SK-N-SH (cell line): Measurements from ENCODE around the gene HCN4. TPM values are rescaled to one million over a fixed set of nuclear protein-coding genes. Genes with fewer than 3 reads are reported as not detected.

Source experiments
- CTCF ChIA-PET: fragments of 300-600, 350-600 bp; formaldehyde crosslinking; extraction: SDS; loops from one replicate; lab custom pipeline; 2021; lab: Yijun Ruan, JAX
- POLR2A ChIA-PET: fragments of 350-600 bp; sonication (Branson Sonifier 250); formaldehyde crosslinking; extraction: SDS; loops from one replicate; lab custom pipeline; 2020; ENCODE audit warnings: antibody characterized with exemption, inconsistent platforms; lab: Yijun Ruan, JAX
- DNase-seq: peaks from one replicate; pipeline ENCODE4 v3.0.0; 2012
- H2AFZ ChIP-seq: fragments of 200-600 bp; sonication (generic); 2 replicates; pipeline ENCODE4 v1.8.1; 2016; ENCODE audit warnings: antibody characterized with exemption, mild to moderate bottlenecking, low read depth
- H3F3A ChIP-seq: fragments of 200-600 bp; sonication (generic); replicated peaks from 2 replicates; pipeline ENCODE3; 2016; ENCODE audit warnings: antibody characterized with exemption, mild to moderate bottlenecking; ENCODE audit not compliant: insufficient read depth
- H3K27ac ChIP-seq, 2 experiments: fragments of 200-500 bp in 1 of 2; fragments of 200-600 bp in 1 of 2; sonication (Bioruptor generic) in 1 of 2; sonication (generic), shearing (Covaris generic) in 1 of 2; 2 replicates each; pipeline versions ENCODE4 v1.5.1 to v1.6.1; 2014 to 2016; ENCODE audit warnings: low read depth in 2 of 2, inconsistent platforms in 1 of 2, low read length in 1 of 2, mild to moderate bottlenecking in 1 of 2, mixed read lengths in 1 of 2
- H3K27me3 ChIP-seq: fragments of 200-600 bp; sonication (generic), shearing (Covaris generic); 2 replicates; pipeline ENCODE4 v1.6.1; 2016; ENCODE audit warnings: mixed run types; ENCODE audit not compliant: insufficient read depth
- H3K36me3 ChIP-seq, 2 experiments: fragments of 200-500 bp in 1 of 2; fragments of 200-600 bp in 1 of 2; sonication (Bioruptor generic) in 1 of 2; sonication (generic) in 1 of 2; replicated peaks in 1 of 2; 2 replicates each; pipeline versions ENCODE3 to v1.5.1; 2014 to 2016; ENCODE audit warnings: low read length in 1 of 2, mild to moderate bottlenecking in 1 of 2; ENCODE audit not compliant: insufficient read depth in 2 of 2, control insufficient read depth in 1 of 2
- H3K4me1 ChIP-seq, 2 experiments: fragments of 200-500 bp in 1 of 2; fragments of 200-600 bp in 1 of 2; sonication (Bioruptor generic) in 1 of 2; sonication (generic), shearing (Covaris generic) in 1 of 2; 2 replicates each; pipeline versions ENCODE4 v1.5.1 to v1.6.1; 2014 to 2016; ENCODE audit warnings: low read depth in 1 of 2, low read length in 1 of 2, mixed run types in 1 of 2; ENCODE audit not compliant: insufficient read depth in 2 of 2, control insufficient read depth in 1 of 2
- H3K4me2 ChIP-seq: fragments of 200-600 bp; sonication (generic), shearing (Covaris generic); 2 replicates; pipeline ENCODE4 v1.6.1; 2017; ENCODE audit warnings: mixed run types
- H3K4me3 ChIP-seq, 2 experiments: fragments of 200-500 bp in 1 of 2; fragments of 200-600 bp in 1 of 2; sonication (Bioruptor generic) in 1 of 2; sonication (generic), shearing (Covaris generic) in 1 of 2; 2 replicates each; pipeline versions ENCODE4 v1.5.1 to v1.8.1; 2014 to 2016; ENCODE audit warnings: low read depth in 2 of 2, inconsistent platforms in 1 of 2, low read length in 1 of 2, mild to moderate bottlenecking in 1 of 2, mixed read lengths in 1 of 2, moderate library complexity in 1 of 2
- H3K79me2 ChIP-seq: fragments of 200-600 bp; sonication (generic); 2 replicates; pipeline ENCODE4 v1.8.1; 2017; ENCODE audit warnings: mild to moderate bottlenecking; ENCODE audit not compliant: insufficient read depth
- H3K9ac ChIP-seq: fragments of 200-600 bp; sonication (generic); 2 replicates; pipeline ENCODE4 v1.6.1; 2017; ENCODE audit warnings: mixed run types
- H3K9me2 ChIP-seq: fragments of 200-600 bp; sonication (generic); 2 replicates; pipeline ENCODE4 v1.6.1; 2017; ENCODE audit warnings: mixed run types
- H3K9me3 ChIP-seq: fragments of 200-600 bp; sonication (generic); 2 replicates; pipeline ENCODE4 v1.6.1; 2017; ENCODE audit warnings: mixed run types, mild to moderate bottlenecking, moderate library complexity
- H4K20me1 ChIP-seq: fragments of 200-600 bp; sonication (generic); 2 replicates; pipeline ENCODE4 v1.6.1; 2017; ENCODE audit warnings: mild to moderate bottlenecking, mixed run types; ENCODE audit not compliant: insufficient read depth
- CHD2 ChIP-seq: fragments of 150-350 bp; IDR thresholded peaks from 2 replicates; pipeline ENCODE4 v1.6.1; 2018; ENCODE audit warnings: low read length; ENCODE audit not compliant: partially characterized antibody
- CTCF ChIP-seq: fragments of 200-600 bp; sonication (generic); IDR thresholded peaks from 2 replicates; pipeline ENCODE4 v1.6.1; 2017; ENCODE audit warnings: antibody characterized with exemption, mild to moderate bottlenecking, moderate library complexity
- FOXM1 ChIP-seq: IDR thresholded peaks from 2 replicates; pipeline ENCODE4 v1.4.0; 2012; ENCODE audit warnings: low read depth, mild to moderate bottlenecking
- GABPA ChIP-seq: IDR thresholded peaks from 2 replicates; pipeline ENCODE4 v1.4.0; 2012; ENCODE audit warnings: low read depth, mild to moderate bottlenecking
- IRF3 ChIP-seq: fragments of 150-350 bp; IDR thresholded peaks from 2 replicates; pipeline ENCODE4 v1.6.1; 2016; ENCODE audit warnings: mild to moderate bottlenecking, low read depth, low read length
- MAX ChIP-seq: IDR thresholded peaks from 2 replicates; pipeline ENCODE4 v1.4.0; 2012; ENCODE audit warnings: low read depth
- MEF2A ChIP-seq: IDR thresholded peaks from 2 replicates; pipeline ENCODE4 v1.4.0; 2012; ENCODE audit warnings: low read depth, borderline replicate concordance
- MXI1 ChIP-seq: IDR thresholded peaks from 2 replicates; pipeline ENCODE4 v1.6.1; 2012; ENCODE audit warnings: mild to moderate bottlenecking, low read depth, low read length, improper control_type of control experiment
- NRF1 ChIP-seq: IDR thresholded peaks from 2 replicates; pipeline ENCODE4 v1.6.1; 2012; ENCODE audit warnings: low read depth, mild to moderate bottlenecking, low read length
- POLR2AphosphoS5 ChIP-seq: IDR thresholded peaks from 2 replicates; pipeline ENCODE4 v1.6.1; 2012; ENCODE audit warnings: low read depth, low read length
- RAD21 ChIP-seq: IDR thresholded peaks from 2 replicates; pipeline ENCODE4 v1.6.1; 2012; ENCODE audit warnings: mild to moderate bottlenecking, low read length
- RFX5 ChIP-seq: IDR thresholded peaks from 2 replicates; pipeline ENCODE4 v1.6.1; 2012; ENCODE audit warnings: mild to moderate bottlenecking, improper control_type of control experiment, low read length
- RXRA ChIP-seq: IDR thresholded peaks from 2 replicates; pipeline ENCODE4 v1.4.0; 2012; ENCODE audit warnings: low read depth, mild to moderate bottlenecking, borderline replicate concordance
- SMC3 ChIP-seq: IDR thresholded peaks from 2 replicates; pipeline ENCODE4 v1.6.1; 2012; ENCODE audit warnings: low read depth, low read length, improper control_type of control experiment
- TEAD4 ChIP-seq: IDR thresholded peaks from 2 replicates; pipeline ENCODE4 v1.4.0; 2012; ENCODE audit warnings: mild to moderate bottlenecking, borderline replicate concordance; ENCODE audit not compliant: insufficient read depth
- USF1 ChIP-seq: IDR thresholded peaks from 2 replicates; pipeline ENCODE4 v1.4.0; 2012; ENCODE audit warnings: low read depth, borderline replicate concordance
- WGBS: methylation state at CpG from one replicate; pipeline ENCODE4 v1.1.6; 2017; ENCODE audit warnings: low lambda C conversion rate; 5-methylcytosine and 5-hydroxymethylcytosine counted together
- polyA plus RNA-seq, 3 experiments: library from polyadenylated mRNA; depleted of rRNA; stranded (reverse); fragments of >200 nt; gene quantifications; 2 replicates each; pipeline ENCODE4 v1.2.3, GENCODE V29; 2012

Gene HCN4
- polyA plus RNA-seq, 1 of the 3 experiments (the other 2 are of a cell fraction) = not detected

- H3K4me3 ChIP-seq = peak overlapping the region in 1 of 2 experiments; percentile 7; a peak in 1 of 4 replicates
- H3K9me3 ChIP-seq = no peaks in the 10 kb centered on the region
- ChIA-PET POLR2A (no interaction called here), CTCF (interaction anchor here (0.6 to 10.5 kb wide), 48 partner anchors 9 to 673 kb away, joined by 3 to 124 read pairs (median 4); no protein-coding TSS in a partner anchor)
- WGBS = 39% methylated on average over 5 of the region's 5 CpGs
- peak overlapping the region; percentile 35; the same call in 1 of the 2 replicates for H2AFZ ChIP-seq
- peak; percentile 85 for TF ChIP-seq RAD21
- TF ChIP-seq SMC3 = peak; percentile 73
- TF ChIP-seq GABPA = no peak
- peak; percentile 87 for TF ChIP-seq CTCF
- peaks cover 5% of the 10 kb centered on the region for H3F3A ChIP-seq
- peak; percentile 71 for DNase-seq
- no peaks in the 10 kb centered on the region for H3K9me2 ChIP-seq
- H3K9ac ChIP-seq = no peak overlapping the region
- H3K27ac ChIP-seq = no peak overlapping the region
- peaks cover 5 to 13% of the 10 kb centered on the region in 2 experiments for H3K36me3 ChIP-seq
- no peaks in the 10 kb centered on the region for H3K27me3 ChIP-seq
- H3K4me2 ChIP-seq = no peak overlapping the region
- H3K4me1 ChIP-seq = no peaks in the 10 kb centered on the region; a peak in 1 of 4 replicates
- no peaks in the 10 kb centered on the region for H3K79me2 ChIP-seq
- no peaks in the 10 kb centered on the region for H4K20me1 ChIP-seq
These were observed 95.4 kb downstream of the HCN4 start for GRCh38 chr15:73273181-73274002.

- Histone ChIP-seq H3K4me1 (no peaks in the 10 kb centered on the region; a peak in 1 of 4 replicates), H3K36me3 (peaks cover 11 to 17% of the 10 kb centered on the region in 2 experiments), H3K27ac (no peak overlapping the region), H3K27me3 (no peaks in the 10 kb centered on the region), H2AFZ (no peak overlapping the region), H3K9me2 (no peaks in the 10 kb centered on the region), H3F3A (peaks cover 5% of the 10 kb centered on the region), H3K4me2 (no peak overlapping the region), H3K9ac (no peak overlapping the region), H3K4me3 (no peak overlapping the region), H3K79me2 (no peaks in the 10 kb centered on the region), H4K20me1 (no peaks in the 10 kb centered on the region), H3K9me3 (no peaks in the 10 kb centered on the region)
- CTCF ChIA-PET = interaction anchor here (0.7 to 10.5 kb wide), 3 partner anchors 8 to 218 kb away, joined by 3 to 124 read pairs (median 3); no protein-coding TSS in a partner anchor
- TF ChIP-seq RFX5 = no peak
- no peak for TF ChIP-seq GABPA
- no peak for TF ChIP-seq TEAD4
- TF ChIP-seq RXRA = no peak
- no peak for TF ChIP-seq POLR2AphosphoS5
- no peak for TF ChIP-seq FOXM1
- no peak for TF ChIP-seq IRF3
- no peak for TF ChIP-seq CHD2
- TF ChIP-seq MAX = no peak
- no peak for TF ChIP-seq MXI1
- TF ChIP-seq CTCF = no peak
- no peak for TF ChIP-seq NRF1
- no peak for TF ChIP-seq MEF2A
- no peak for TF ChIP-seq USF1
- no peak for TF ChIP-seq RAD21
- no peak for DNase-seq
- 88% methylated on average over 3 of the region's 3 CpGs for WGBS
- POLR2A ChIA-PET = no interaction called here
These were observed 98.2 kb downstream of the HCN4 start for GRCh38 chr15:73270366-73271097.
